Epithelial cell of proximal tubule (primary cell): ENCODE results near the gene CD244. TPM values are rescaled to one million over a fixed set of nuclear protein-coding genes. Genes with fewer than 3 reads are reported as not detected.

Experiments
- DNase-seq: peaks from one replicate; pipeline ENCODE4 v3.0.0-alpha.2; 2011; ENCODE audit warnings: low read depth
- H3K4me3 ChIP-seq: 2 replicates; pipeline ENCODE4 v1.5.1; 2011; ENCODE audit warnings: low read depth, mild to moderate bottlenecking, low read length
- total RNA-seq: library from RNA; depleted of rRNA; stranded (reverse); fragments of >200 nt; gene quantifications from 2 replicates; pipeline ENCODE4 v1.2.3, GENCODE V29; 2015
- TF ChIP-seq, protein P1 (sequence below): conservative IDR thresholded peaks from 2 replicates; pipeline ENCODE4 v1.5.1; 2012; ENCODE audit warnings: low read depth, mild to moderate bottlenecking, low read length

CD244 gene, protein sequence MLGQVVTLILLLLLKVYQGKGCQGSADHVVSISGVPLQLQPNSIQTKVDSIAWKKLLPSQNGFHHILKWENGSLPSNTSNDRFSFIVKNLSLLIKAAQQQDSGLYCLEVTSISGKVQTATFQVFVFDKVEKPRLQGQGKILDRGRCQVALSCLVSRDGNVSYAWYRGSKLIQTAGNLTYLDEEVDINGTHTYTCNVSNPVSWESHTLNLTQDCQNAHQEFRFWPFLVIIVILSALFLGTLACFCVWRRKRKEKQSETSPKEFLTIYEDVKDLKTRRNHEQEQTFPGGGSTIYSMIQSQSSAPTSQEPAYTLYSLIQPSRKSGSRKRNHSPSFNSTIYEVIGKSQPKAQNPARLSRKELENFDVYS
- not detected in 2 replicates for total RNA-seq

DNA sequence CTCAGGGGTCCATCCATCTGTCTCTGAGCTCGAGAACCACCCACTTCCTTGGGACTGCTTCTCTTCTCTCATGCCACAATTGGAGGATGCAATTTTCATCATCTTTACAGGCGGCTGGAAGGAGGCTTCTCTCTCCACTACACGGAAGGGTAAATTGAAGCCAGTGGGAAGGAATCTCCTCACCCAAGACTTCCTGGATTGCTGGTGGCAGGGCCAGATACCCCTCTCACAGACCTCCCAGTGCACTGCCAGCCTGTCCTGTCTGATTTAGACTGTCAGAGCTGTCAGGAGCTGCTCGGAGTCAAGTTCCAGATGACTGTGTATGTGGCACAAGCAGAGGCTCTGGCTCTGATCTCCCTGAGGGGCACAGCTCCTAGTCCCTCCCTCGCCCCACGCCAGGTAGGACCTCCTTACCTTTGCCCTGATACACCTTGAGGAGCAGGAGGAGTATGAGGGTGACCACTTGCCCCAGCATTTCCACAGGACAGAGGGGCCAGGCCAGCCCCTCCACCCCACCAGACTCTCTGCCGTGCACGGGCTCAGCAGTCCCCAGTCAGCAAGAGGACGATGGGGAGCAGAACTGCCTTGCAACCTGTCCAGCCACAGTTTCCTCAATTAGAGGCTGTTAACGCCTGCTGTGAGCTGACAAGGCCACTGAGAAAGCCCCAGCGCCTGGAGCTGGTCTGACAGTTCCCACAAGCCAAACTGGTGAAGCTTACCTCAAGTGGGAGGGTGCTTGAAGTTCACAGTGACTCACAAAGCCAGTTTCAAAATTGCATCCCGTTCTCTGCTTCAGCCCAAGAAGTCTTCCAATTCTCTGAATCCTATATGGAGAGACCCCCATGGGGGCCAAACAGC lies at the start of gene CD244:
TSS of gene CD244 (minus strand) at position 685 of the 858 bp plus-strand sequence. CDS start at position 475, 210 bp downstream.
- TF ChIP-seq, protein P1, sequence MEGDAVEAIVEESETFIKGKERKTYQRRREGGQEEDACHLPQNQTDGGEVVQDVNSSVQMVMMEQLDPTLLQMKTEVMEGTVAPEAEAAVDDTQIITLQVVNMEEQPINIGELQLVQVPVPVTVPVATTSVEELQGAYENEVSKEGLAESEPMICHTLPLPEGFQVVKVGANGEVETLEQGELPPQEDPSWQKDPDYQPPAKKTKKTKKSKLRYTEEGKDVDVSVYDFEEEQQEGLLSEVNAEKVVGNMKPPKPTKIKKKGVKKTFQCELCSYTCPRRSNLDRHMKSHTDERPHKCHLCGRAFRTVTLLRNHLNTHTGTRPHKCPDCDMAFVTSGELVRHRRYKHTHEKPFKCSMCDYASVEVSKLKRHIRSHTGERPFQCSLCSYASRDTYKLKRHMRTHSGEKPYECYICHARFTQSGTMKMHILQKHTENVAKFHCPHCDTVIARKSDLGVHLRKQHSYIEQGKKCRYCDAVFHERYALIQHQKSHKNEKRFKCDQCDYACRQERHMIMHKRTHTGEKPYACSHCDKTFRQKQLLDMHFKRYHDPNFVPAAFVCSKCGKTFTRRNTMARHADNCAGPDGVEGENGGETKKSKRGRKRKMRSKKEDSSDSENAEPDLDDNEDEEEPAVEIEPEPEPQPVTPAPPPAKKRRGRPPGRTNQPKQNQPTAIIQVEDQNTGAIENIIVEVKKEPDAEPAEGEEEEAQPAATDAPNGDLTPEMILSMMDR, result no peak
- H3K4me3 ChIP-seq, result no peak within 1 kb of the TSS
- no peak for DNase-seq

DNA sequence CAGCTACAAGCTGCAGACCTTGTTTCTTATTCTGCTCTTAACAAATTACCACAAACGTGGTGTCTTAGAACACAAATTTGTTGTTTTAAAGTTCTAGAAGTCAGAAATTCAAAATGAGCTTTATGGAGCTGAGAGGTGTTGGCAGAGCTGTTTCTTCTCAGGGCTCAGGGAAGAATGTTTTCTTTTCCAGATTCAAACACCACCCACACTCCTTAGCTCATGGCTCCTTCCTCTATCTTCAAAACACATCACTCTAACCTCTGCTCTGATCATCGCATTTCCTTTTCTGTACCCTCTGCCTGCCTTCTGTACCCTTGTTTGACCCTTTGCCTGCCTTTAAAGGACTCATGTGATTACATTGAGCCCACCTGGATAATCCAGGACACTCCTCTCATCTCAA lies 49.2 kb upstream of the CD244 start:
- TF ChIP-seq, protein P1, result no peak
- DNase-seq, result no peak
- no peak overlapping the region for H3K4me3 ChIP-seq

DNA sequence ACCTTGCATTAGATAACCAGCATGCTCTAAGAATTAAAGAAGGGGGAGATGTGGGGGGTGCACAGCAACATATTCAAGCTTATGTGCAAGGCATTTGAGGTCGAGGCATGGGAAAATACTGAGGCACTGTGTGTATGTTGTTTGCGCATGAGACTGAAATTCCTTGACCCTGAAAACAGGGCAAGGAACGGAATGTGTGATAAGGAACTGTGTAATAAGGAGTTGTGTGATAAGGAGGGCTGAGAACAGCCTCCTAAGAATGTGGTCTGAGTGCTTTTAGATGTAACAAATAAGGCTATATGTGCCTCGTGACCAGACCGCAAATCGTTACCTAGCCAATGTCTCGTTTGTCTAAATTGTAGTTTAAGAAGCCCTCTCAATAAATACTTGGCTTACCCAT lies 48.8 kb upstream of the CD244 start:
- TF ChIP-seq, protein P1, result no peak
- DNase-seq, result no peak

DNA sequence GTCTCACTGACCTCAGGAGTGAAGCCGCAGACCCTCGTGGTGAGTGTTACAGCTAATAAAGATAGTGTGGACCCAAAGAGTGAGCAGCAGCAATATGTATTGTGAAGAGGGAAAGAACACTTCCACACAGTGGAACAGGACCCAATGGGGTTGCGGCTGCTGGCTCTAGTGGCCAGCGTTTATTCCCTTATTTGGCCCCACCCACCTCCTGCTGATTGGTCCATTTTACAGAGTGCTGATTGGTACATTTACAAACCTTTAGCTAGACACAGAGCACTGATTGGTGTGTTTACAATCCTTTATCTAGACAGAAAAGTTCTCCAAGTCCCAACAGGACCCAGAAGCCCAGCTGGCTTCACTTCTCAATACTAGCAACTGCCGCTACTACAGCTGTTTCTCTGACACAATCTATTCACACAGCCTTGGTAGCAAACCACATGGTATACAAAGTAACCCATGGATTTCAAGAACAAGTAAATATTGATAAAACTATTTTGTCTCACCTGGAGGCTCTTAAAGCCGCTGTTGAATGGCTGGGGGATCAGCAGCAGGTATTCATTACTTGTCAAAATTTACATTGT lies 47.6 kb upstream of the CD244 start:
- TF ChIP-seq, protein P1, result no peak

More for the DNA sequence above, 48.8 kb upstream of the CD244 start:
- H3K4me3 ChIP-seq, result no peak overlapping the region

DNA sequence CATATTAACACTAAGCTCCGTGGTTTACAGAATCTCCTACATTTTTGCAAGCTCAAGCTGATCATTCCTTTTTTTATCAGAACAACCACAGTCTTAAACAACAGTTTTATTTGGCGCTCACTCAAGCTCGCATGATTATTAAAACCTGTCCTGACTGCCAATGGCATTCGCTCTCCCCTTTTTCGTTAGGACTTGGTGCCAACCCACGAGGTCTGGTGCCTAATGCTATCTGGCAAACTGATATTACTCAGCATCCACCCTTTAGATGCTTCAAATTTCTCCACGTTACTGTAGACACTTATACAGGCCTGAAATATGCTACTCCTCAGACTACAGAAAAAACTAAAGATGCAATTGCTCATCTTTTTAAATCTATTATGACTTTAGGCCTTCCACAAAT lies 45.3 kb upstream of the CD244 start:
- no peak for DNase-seq
- TF ChIP-seq, protein P1, result no peak
- H3K4me3 ChIP-seq, result no peak overlapping the region

More for the DNA sequence above, 47.6 kb upstream of the CD244 start:
- H3K4me3 ChIP-seq, result no peak overlapping the region
- no peak for DNase-seq

DNA sequence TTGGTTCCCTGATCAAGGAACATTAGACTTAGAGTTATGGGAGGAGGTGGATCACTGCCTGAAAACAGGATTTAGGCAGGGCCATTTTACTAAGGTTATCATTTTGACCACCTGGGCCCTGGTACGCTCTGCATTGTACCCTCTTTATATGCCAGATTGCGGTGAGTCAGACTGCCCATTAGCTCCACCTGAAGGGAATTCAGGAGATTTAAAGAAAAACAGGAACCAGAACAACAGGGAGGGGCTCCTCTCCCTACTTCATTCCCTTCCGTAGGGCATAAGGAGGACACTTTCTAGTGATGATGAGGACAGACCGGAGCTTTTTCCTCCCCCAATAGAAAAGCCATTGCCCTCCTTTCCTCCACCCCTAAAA lies 42.9 kb upstream of the CD244 start:
- no peak overlapping the region for H3K4me3 ChIP-seq
- no peak for DNase-seq
- TF ChIP-seq, protein P1, result no peak
